Prostate gland (tissue), 2 donors: ENCODE results near the gene SLC28A3. TPM values are rescaled to one million over a fixed set of nuclear protein-coding genes. Genes with fewer than 3 reads are reported as not detected.
"Not testable (repeated sequence)": the region's sequence is repeated elsewhere in the genome, so short reads cannot be mapped to it uniquely, and the experiment has no call there.

ENCODE experiments used
- DNase-seq: peaks from one replicate; pipeline ENCODE4 v3.0.0-alpha.2; 2019; ENCODE audit warnings: low spot score
- H3K27ac ChIP-seq, 2 donors: fragments of 200-600 bp; sonication (generic); 2 replicates each; pipeline ENCODE4 v1.5.1; 2017 to 2019
- H3K27me3 ChIP-seq: fragments of 200-600 bp; sonication (generic); replicated peaks from 2 replicates; pipeline ENCODE4 v1.5.1; 2019; ENCODE audit not compliant: insufficient read depth
- H3K36me3 ChIP-seq, 2 donors: fragments of 200-600 bp; sonication (generic); 1 replicate in 1 of 2; 2 replicates in 1 of 2; pipeline versions ENCODE4 v1.5.1 to v1.8.1; 2017 to 2019
- H3K4me1 ChIP-seq: fragments of 200-600 bp; sonication (generic); replicated peaks from 2 replicates; pipeline ENCODE4 v1.5.1; 2019
- H3K4me3 ChIP-seq, 2 donors: fragments of 200-600 bp; sonication (generic); 2 replicates each; pipeline ENCODE4 v1.5.1; 2017 to 2019
- H3K9me3 ChIP-seq: fragments of 200-600 bp; sonication (generic); 2 replicates; pipeline ENCODE4 v1.5.1; 2017
- POLR2A ChIP-seq: fragments of 450-650 bp; IDR thresholded peaks from one replicate; pipeline ENCODE4 v1.6.1; 2016; ENCODE audit warnings: antibody characterized with exemption, mild to moderate bottlenecking
- POLR2AphosphoS5 ChIP-seq: sonication (generic); formaldehyde crosslinking; IDR thresholded peaks from one replicate; pipeline ENCODE4 v1.6.1; 2017; ENCODE audit warnings: antibody characterized with exemption
- WGBS: methylation state at CpG from one replicate; pipeline ENCODE4 v1.1.5; 2018; 5-methylcytosine and 5-hydroxymethylcytosine counted together
- intact Hi-C: fragments of 100-400 bp; cut with DNase I; formaldehyde crosslinking; loops from one replicate; pipeline ENCODE4 v1.14.2; 2022
- total RNA-seq, 2 donors: library from RNA; depleted of rRNA; stranded (reverse); fragments of >200 nt; gene quantifications; one replicate each; pipeline ENCODE4 v1.1.0, GENCODE V29; 2016
- TF ChIP-seq, protein P1 (sequence below), 4 experiments: fragments of 200-600 bp in 2 of 4; fragments of 450-650 bp in 2 of 4; sonication (generic) in 2 of 4; IDR thresholded peaks; 1 replicate in 3 of 4; 2 replicates in 1 of 4; pipeline ENCODE4 v1.5.1; 2016 to 2019; ENCODE audit warnings: antibody characterized with exemption in 4 of 4, mild to moderate bottlenecking in 2 of 4, moderate library complexity in 2 of 4

Gene SLC28A3
- total RNA-seq, 2 donors from 2014 or later: 0.23 TPM; not detected in 1

DNA sequence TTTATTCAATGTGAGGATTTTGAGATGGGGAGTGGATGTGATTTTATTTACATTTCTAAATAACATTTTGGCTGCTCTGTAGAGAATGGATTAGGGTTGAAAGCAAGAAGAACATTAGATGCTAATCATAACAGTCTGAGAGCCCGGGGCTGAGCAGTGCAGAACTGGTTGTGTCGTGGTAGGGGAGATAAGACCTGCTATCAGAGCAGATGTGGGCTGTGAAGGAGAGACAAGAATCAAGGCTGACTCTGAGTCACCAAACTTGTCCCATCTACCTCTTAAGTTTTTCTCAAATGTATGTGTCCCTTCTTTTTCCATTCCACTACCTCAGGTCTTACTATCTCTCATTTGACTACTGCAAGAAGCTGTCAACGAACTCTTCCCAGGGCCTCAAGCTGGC is 35.4 kb upstream of the SLC28A3 start:
- TF ChIP-seq POLR2AphosphoS5 (no peak), POLR2A (no peak)
- TF ChIP-seq, protein P1, sequence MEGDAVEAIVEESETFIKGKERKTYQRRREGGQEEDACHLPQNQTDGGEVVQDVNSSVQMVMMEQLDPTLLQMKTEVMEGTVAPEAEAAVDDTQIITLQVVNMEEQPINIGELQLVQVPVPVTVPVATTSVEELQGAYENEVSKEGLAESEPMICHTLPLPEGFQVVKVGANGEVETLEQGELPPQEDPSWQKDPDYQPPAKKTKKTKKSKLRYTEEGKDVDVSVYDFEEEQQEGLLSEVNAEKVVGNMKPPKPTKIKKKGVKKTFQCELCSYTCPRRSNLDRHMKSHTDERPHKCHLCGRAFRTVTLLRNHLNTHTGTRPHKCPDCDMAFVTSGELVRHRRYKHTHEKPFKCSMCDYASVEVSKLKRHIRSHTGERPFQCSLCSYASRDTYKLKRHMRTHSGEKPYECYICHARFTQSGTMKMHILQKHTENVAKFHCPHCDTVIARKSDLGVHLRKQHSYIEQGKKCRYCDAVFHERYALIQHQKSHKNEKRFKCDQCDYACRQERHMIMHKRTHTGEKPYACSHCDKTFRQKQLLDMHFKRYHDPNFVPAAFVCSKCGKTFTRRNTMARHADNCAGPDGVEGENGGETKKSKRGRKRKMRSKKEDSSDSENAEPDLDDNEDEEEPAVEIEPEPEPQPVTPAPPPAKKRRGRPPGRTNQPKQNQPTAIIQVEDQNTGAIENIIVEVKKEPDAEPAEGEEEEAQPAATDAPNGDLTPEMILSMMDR (IDR thresholded peaks at IDR 0.05): no peak
- Histone ChIP-seq H3K27ac (no peak overlapping the region), H3K9me3 (no peaks in the 10 kb centered on the region), H3K36me3 (no peaks in the 10 kb centered on the region), H3K4me1 (no peaks in the 10 kb centered on the region), H3K4me3 (no peak overlapping the region), H3K27me3 (no peaks in the 10 kb centered on the region)
- intact Hi-C loops: no loop called here
- no peak for DNase-seq
- 48% methylated on average over 3 of the region's 3 CpGs for WGBS

DNA sequence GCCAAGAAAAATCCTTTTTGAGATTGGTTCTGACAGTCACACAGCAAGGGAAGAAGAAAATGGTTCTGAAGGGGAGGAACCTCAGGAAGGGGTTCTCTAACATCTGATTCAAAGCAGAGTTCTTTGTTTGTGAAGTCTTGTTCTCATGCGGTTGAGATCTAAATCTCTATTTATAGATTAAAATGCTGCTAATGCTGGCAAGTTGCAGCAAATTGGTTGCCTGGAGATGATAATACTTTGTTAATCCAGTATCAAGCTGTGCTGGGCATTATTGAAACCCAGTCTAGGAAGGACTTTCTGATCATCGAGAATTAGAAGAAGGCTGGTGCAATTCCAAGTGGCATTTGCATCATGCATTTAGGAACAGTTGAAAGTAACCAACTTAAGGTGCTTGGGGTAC is 34.0 kb upstream of the SLC28A3 start:
- Histone ChIP-seq H3K27ac (no peak overlapping the region), H3K36me3 (no peaks in the 10 kb centered on the region), H3K4me1 (no peaks in the 10 kb centered on the region), H3K27me3 (no peaks in the 10 kb centered on the region), H3K9me3 (no peaks in the 10 kb centered on the region), H3K4me3 (no peak overlapping the region)
- 36% methylated on average over 2 of the region's 2 CpGs for WGBS
- intact Hi-C loops: no loop called here
- no peak for DNase-seq
- TF ChIP-seq POLR2AphosphoS5 (no peak), POLR2A (no peak)
- TF ChIP-seq, protein P1 (IDR thresholded peaks at IDR 0.05): no peak

DNA sequence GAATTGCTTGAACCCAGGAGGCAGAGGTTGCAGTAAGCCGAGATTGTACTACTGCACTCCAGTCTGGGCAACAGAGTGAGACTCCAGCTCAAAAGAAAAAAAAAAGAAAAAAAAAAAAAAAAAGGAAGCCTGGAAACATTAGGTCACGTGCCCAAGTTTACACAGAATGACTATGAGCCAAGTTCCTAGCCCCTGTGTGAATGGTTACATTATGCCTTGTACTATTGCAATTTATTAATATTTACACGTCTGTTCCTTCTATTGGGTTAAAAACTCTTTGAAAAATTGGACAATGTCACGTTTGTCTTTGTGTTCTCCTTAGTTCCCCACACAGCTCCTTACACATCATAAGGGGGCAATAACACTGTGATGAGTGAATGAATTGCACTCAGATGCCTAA is 33.5 kb upstream of the SLC28A3 start:
- intact Hi-C loops: no loop called here
- no peaks in the 10 kb centered on the region for H3K36me3 ChIP-seq
- no peaks in the 10 kb centered on the region for H3K4me1 ChIP-seq
- WGBS: 26% methylated on average over 4 of the region's 4 CpGs
- TF ChIP-seq POLR2A (no peak), POLR2AphosphoS5 (no peak)
- TF ChIP-seq, protein P1 (IDR thresholded peaks at IDR 0.05): no peak
- H3K27ac ChIP-seq: no peak overlapping the region
- no peak overlapping the region for H3K4me3 ChIP-seq
- no peak for DNase-seq
- H3K27me3 ChIP-seq: no peaks in the 10 kb centered on the region
- H3K9me3 ChIP-seq: no peaks in the 10 kb centered on the region

DNA sequence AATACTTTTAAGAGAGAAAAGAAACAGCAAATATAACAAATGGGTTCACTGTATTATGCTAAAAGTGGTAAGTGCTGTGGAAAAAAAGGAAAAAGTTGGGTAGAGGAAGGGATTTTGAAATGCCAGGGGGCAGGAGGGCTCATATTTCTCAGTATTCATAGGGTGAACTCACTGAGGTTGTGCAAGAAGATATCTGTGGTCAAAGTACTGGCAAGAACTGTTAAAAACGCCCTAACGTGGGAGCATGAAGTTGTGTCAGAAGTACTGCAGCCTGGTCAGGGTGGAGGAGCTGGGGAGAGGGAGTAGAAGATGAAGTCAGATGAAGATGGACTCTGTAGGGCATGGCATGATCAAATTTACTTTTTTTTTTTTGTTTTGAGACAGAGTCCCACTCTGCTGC is 31.2 kb upstream of the SLC28A3 start:
- 59% methylated on average over 2 of the region's 2 CpGs for WGBS
- H3K27me3 ChIP-seq: no peaks in the 10 kb centered on the region
- H3K9me3 ChIP-seq: no peaks in the 10 kb centered on the region
- no peaks in the 10 kb centered on the region for H3K4me1 ChIP-seq
- no peak for TF ChIP-seq POLR2A
- TF ChIP-seq, protein P1 (IDR thresholded peaks at IDR 0.05): no peak
- TF ChIP-seq POLR2AphosphoS5: no peak
- no peaks in the 10 kb centered on the region for H3K36me3 ChIP-seq
- no peak for DNase-seq
- H3K27ac ChIP-seq: no peak overlapping the region
- H3K4me3 ChIP-seq: no peak overlapping the region
- intact Hi-C loops: no loop called here

DNA sequence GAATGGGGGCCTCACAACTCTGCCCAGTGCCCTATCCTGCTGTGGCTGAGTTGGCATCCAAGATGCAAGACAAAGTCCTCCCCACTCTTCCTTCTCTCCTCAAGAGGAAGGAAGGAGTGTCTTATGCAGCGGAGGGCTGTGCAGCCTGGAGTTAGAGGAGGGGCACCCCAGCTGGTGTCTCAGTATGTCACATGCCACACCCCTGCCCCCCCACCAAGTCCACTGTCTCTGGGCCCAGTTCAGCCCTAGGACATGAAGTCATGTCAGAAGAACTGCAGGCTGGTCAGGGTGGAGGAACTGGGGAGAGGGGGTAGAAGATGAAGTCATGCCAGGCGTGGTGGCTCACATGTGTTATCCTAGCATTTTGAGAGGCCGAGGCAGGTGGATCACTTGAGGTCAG is 28.0 kb upstream of the SLC28A3 start:
- intact Hi-C loops: no loop called here
- Histone ChIP-seq H3K4me3 (no peak overlapping the region), H3K4me1 (no peaks in the 10 kb centered on the region), H3K36me3 (no peaks in the 10 kb centered on the region), H3K27me3 (no peaks in the 10 kb centered on the region), H3K9me3 (no peaks in the 10 kb centered on the region), H3K27ac (no peak overlapping the region)
- WGBS: 90% methylated on average over 3 of the region's 3 CpGs
- TF ChIP-seq, protein P1 (IDR thresholded peaks at IDR 0.05): no peak
- no peak for TF ChIP-seq POLR2A
- no peak for TF ChIP-seq POLR2AphosphoS5
- DNase-seq: no peak

DNA sequence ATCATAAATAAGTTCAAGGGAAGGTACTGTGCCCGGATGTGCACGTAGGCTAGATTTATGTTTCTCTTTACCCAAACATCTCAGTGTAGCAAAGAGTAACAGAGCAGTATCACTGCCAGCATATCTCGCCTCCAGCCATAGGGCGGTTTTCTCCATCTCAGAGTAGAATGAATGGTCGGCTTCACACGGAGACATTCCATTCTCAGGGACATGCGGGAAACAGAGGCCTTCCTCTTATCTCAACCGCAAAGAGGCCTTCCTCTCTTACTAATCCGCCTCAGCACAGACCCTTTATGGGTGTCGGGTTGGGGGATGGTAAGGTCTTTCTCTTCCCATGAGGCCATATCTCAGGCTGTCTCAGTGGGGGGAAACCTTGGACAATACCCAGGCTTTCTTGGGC is 27.2 kb upstream of the SLC28A3 start:
- DNase-seq, H3K4me3 ChIP-seq, H3K36me3 ChIP-seq, H3K27ac ChIP-seq, intact Hi-C loops, H3K27me3 ChIP-seq, H3K4me1 ChIP-seq, H3K9me3 ChIP-seq: not testable (repeated sequence)
- WGBS: 72% methylated on average over 10 of the region's 10 CpGs
